Glutamatergic neuron (in vitro differentiated cells): ENCODE measurements around the gene NUSAP1. TPM values are rescaled to one million over a fixed set of nuclear protein-coding genes. Genes with fewer than 3 reads are reported as not detected.

Source experiments
- DNase-seq: peaks from one replicate; pipeline ENCODE4 v3.0.0; 2022
- H3K27ac Mint-ChIP-seq: one replicate; pipeline ENCODE4 v1.8.0; 2020; ENCODE audit warnings: mild to moderate bottlenecking, mixed read lengths, inconsistent platforms; ENCODE audit not compliant: unreplicated experiment
- H3K27me3 Mint-ChIP-seq: one replicate; pipeline ENCODE4 v1.8.0; 2020; ENCODE audit warnings: mild to moderate bottlenecking, moderate library complexity, mixed read lengths, inconsistent platforms; ENCODE audit not compliant: unreplicated experiment
- H3K36me3 Mint-ChIP-seq: one replicate; pipeline ENCODE4 v1.8.0; 2020; ENCODE audit warnings: mild to moderate bottlenecking, mixed read lengths, inconsistent platforms; ENCODE audit not compliant: unreplicated experiment
- H3K4me1 Mint-ChIP-seq: one replicate; pipeline ENCODE4 v1.8.0; 2020; ENCODE audit warnings: mild to moderate bottlenecking, low read depth, mixed read lengths, inconsistent platforms; ENCODE audit not compliant: unreplicated experiment
- H3K4me3 Mint-ChIP-seq: one replicate; pipeline ENCODE4 v1.8.0; 2020; ENCODE audit warnings: mild to moderate bottlenecking, mixed read lengths, inconsistent platforms; ENCODE audit not compliant: unreplicated experiment
- H3K9me3 Mint-ChIP-seq: one replicate; pipeline ENCODE4 v1.8.0; 2020; ENCODE audit warnings: mild to moderate bottlenecking, moderate library complexity, mixed read lengths, inconsistent platforms; ENCODE audit not compliant: unreplicated experiment
- total RNA-seq: library from RNA; stranded (reverse); fragmentation: NEBNext Ultra II Directional; extraction: Animal tissue kit (Norgen Biotek cat#: 25700); gene quantifications from one replicate; pipeline ENCODE4 v1.2.1, GENCODE V29; 2021; ENCODE audit not compliant: unreplicated experiment
- TF ChIP-seq, protein P1 (sequence below): fragments of 200-600 bp; sonication (generic); IDR thresholded peaks from one replicate; pipeline ENCODE4 v1.5.0; 2021; ENCODE audit not compliant: partially characterized antibody, unreplicated experiment

The NUSAP1 gene
- total RNA-seq, 1 donor from 2014 or later, result 19.3 TPM

DNA sequence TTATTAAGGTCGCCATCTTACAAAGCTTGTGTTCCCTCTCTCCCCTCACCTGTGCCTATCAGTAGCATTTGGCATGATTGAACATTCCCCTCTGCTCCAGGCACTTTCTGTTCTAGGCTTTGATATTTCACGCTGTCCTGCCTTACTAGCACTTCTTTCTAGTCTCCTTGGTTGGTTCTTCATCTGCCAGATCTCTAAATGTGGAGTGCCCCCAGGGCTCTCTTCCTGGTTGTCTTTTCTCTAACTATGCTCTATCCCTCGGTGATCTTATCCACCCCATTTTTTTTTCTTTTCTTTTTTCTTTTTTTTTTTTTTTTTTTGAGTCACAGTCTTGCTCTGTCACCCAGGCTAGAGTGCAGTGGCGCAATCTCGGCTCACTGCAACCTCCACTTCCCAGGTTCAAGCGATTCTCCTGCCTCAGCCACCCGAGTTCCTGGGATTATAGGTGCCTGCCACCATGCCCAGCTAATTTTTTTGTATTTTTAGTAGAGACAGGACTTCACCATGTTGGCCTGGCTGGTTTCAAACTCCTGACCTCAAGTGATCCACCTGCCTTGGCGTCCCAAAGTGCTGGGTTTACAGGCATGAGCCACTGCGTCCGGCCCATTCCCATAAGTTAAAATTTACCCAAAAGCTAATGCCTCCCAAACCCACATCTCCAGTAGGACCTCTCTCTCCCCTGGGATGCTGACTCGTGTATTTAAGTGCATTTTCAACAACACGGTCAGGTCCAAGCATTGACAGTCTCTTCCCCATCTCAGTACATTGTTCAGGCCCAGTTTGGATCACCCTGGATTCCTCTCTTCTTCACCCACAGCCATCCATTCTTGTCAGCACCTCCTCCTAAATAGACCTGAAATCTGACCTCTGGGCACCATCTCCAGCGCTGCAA lies 5.2 kb downstream of the NUSAP1 start:
- H3K27me3 Mint-ChIP-seq, result peaks cover 4% of the 10 kb centered on the region
- no peaks in the 10 kb centered on the region for H3K36me3 Mint-ChIP-seq
- H3K4me1 Mint-ChIP-seq, result no peaks in the 10 kb centered on the region
- no peak for DNase-seq
- no peak overlapping the region for H3K4me3 Mint-ChIP-seq
- TF ChIP-seq, protein P1, sequence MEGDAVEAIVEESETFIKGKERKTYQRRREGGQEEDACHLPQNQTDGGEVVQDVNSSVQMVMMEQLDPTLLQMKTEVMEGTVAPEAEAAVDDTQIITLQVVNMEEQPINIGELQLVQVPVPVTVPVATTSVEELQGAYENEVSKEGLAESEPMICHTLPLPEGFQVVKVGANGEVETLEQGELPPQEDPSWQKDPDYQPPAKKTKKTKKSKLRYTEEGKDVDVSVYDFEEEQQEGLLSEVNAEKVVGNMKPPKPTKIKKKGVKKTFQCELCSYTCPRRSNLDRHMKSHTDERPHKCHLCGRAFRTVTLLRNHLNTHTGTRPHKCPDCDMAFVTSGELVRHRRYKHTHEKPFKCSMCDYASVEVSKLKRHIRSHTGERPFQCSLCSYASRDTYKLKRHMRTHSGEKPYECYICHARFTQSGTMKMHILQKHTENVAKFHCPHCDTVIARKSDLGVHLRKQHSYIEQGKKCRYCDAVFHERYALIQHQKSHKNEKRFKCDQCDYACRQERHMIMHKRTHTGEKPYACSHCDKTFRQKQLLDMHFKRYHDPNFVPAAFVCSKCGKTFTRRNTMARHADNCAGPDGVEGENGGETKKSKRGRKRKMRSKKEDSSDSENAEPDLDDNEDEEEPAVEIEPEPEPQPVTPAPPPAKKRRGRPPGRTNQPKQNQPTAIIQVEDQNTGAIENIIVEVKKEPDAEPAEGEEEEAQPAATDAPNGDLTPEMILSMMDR, result no peak
- H3K9me3 Mint-ChIP-seq, result peaks cover 1% of the 10 kb centered on the region
- no peak overlapping the region for H3K27ac Mint-ChIP-seq

DNA sequence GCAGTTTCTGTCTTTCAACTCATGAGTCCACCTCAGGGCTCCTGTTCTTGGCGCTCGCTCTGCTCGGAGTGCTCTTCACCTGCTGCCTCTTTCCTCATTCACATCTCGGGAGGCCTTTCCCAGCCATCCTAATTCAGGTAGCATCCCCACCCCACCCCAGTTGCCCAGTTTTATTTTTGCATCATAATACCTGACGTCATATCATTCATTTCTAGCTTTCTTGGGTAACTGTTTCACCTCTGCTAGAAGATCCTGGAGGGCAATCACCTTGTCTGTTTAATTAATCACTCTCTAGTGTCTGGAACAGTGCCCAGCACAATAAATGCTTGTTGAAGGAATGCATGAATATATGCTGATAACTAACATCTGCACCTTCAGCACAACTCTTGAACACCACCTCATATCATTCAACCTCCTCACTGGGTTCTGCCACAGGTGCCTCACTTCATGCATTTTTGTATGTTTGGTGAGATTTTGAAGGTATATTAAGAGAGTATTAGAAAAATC lies 7.6 kb downstream of the NUSAP1 start:
- DNase-seq, result no peak
- Mint-ChIP-seq H3K9me3 (peaks cover 1% of the 10 kb centered on the region), H3K27me3 (peaks cover 4% of the 10 kb centered on the region), H3K36me3 (no peaks in the 10 kb centered on the region), H3K4me3 (peak overlapping the region; percentile 25), H3K27ac (no peak overlapping the region), H3K4me1 (no peaks in the 10 kb centered on the region)
- TF ChIP-seq, protein P1, result no peak

DNA sequence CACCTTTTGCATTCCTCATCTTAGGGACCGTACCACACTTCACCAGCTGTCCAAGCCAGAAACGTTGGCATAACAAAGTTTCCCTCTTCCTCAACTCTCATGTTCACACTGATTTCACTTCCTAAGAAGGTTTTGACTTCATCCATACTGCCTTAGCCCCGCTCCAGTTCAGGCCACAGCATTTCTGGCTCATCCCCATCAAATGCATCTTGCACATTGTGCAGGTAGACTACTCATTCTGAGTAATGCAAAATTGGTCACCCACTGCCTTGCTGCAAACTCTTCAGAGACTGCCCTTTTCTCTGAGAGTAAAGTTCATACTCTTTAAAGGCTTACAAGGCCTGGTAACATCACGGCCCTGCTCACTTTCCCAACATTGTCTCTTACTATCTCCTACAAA lies 8.8 kb downstream of the NUSAP1 start:
- Mint-ChIP-seq H3K27me3 (peaks cover 4% of the 10 kb centered on the region), H3K4me3 (no peak overlapping the region), H3K27ac (no peak overlapping the region), H3K9me3 (peaks cover 1% of the 10 kb centered on the region), H3K36me3 (no peaks in the 10 kb centered on the region), H3K4me1 (no peaks in the 10 kb centered on the region)
- TF ChIP-seq, protein P1, result no peak
- DNase-seq, result no peak

DNA sequence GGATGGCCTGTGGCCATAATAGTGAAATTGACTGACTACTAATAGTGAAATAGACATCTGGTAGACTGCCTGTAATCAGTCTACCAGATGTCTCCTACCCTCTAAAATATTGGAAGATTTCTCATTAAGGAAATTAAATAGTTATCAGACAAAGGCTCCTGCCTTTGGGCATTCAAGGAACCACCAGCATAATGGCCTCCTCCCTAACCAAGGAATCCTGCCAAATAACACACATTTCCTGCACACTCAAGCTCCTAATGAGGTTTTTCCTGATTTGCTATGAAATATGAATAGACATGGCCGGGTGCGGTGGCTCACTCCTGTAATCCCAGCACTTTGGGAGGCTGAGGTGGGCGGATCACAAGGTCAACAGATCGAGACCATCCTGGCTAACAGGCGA lies 14.6 kb downstream of the NUSAP1 start:
- H3K27me3 Mint-ChIP-seq, result no peaks in the 10 kb centered on the region
- TF ChIP-seq, protein P1, result no peak
- no peak overlapping the region for H3K4me3 Mint-ChIP-seq
- no peaks in the 10 kb centered on the region for H3K4me1 Mint-ChIP-seq
- H3K9me3 Mint-ChIP-seq, result no peaks in the 10 kb centered on the region
- no peak overlapping the region for H3K27ac Mint-ChIP-seq
- no peak for DNase-seq
- H3K36me3 Mint-ChIP-seq, result no peaks in the 10 kb centered on the region
